GM12878 (cell line): ENCODE results near the gene TOPBP1.

Source experiments
- CHD2 ChIP-seq: IDR thresholded peaks from 2 replicates; pipeline ENCODE4 v1.6.1; 2011; ENCODE audit warnings: low read depth, low read length, improper control_type of control experiment, borderline replicate concordance
- CTCF ChIP-seq, 3 experiments: IDR thresholded peaks in 2 of 3; conservative IDR thresholded peaks in 1 of 3; 2 replicates each; pipeline ENCODE4 v1.5.1; 2011; ENCODE audit warnings: low read depth in 3 of 3, low read length in 3 of 3, mild to moderate bottlenecking in 3 of 3, control low read depth in 2 of 3, moderate library complexity in 2 of 3, inconsistent platforms in 1 of 3, mixed read lengths in 1 of 3; ENCODE audit not compliant: control insufficient read depth in 2 of 3, insufficient read depth in 1 of 3; ENCODE audit errors: extremely low read depth in 1 of 3
- FOXK2 ChIP-seq: fragments of 450-650 bp; IDR thresholded peaks from 2 replicates; pipeline ENCODE4 v1.6.1; 2017; ENCODE audit warnings: mild to moderate bottlenecking, moderate library complexity
- PKNOX1 ChIP-seq: fragments of 450-650 bp; IDR thresholded peaks from 2 replicates; pipeline ENCODE4 v1.6.1; 2016; ENCODE audit warnings: mild to moderate bottlenecking
- SIN3A ChIP-seq: IDR thresholded peaks from 2 replicates; pipeline ENCODE4 v1.6.1; 2012; ENCODE audit warnings: low read depth, low read length, improper control_type of control experiment

GRCh38 chr3:133633439-133633838 lies 28.3 kb downstream of the TOPBP1 start:
- TF ChIP-seq SIN3A (no peak), CTCF (IDR thresholded peaks at IDR 0.05 in 2 of 3, conservative IDR thresholded peaks at IDR 0.05 in 1 of 3; ENCODE audit: control insufficient read depth in 2 of 3, extremely low read depth in 1 of 3, insufficient read depth in 1 of 3, low read depth in 3 of 3, low read length in 3 of 3) (no peak), PKNOX1 (no peak), CHD2 (no peak), FOXK2 (no peak)
